NK-92 treated with Interleukin-12 subunit alpha and Interleukin-12 subunit beta, amount 100 ng/mL, for 24 hours (cell line): ENCODE results near the gene B4GALT4.

Experiments used
- DNase-seq: peaks from one replicate; lab custom pipeline; 2025; lab: John Stamatoyannopoulos, UW

The B4GALT4 gene

GRCh38 chr3:119237299-119237698 is 3.4 kb downstream of the B4GALT4 start:
- DNase-seq, result no peak

- no peak for DNase-seq
These were observed 3.9 kb downstream of the B4GALT4 start for GRCh38 chr3:119236756-119237155.

GRCh38 chr3:119235151-119235550 is 5.5 kb downstream of the B4GALT4 start:
- DNase-seq, result no peak

GRCh38 chr3:119234610-119235009 is 6.1 kb downstream of the B4GALT4 start:
- no peak for DNase-seq

DNA sequence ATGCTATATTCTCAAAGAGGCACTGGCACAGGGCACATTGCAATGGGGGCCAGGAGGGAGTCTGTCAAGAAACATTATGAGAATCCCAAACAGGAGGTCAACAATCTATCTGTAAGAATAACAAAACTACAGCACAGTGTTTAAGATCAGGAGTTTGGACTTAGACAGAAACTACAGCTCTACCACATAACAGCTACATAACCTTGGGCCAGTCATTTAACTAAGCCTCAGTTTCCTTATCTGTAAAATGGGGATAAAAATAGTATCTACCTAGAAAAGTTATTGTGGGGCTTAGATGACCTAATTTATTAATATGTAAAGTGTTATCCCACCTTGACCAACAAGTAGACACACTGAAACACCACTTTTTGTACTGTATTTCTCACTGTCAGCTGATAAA is 9.9 kb downstream of the B4GALT4 start:
- no peak for DNase-seq

- no peak for DNase-seq
These were observed 10.6 kb downstream of the B4GALT4 start for GRCh38 chr3:119230071-119230470.

DNA sequence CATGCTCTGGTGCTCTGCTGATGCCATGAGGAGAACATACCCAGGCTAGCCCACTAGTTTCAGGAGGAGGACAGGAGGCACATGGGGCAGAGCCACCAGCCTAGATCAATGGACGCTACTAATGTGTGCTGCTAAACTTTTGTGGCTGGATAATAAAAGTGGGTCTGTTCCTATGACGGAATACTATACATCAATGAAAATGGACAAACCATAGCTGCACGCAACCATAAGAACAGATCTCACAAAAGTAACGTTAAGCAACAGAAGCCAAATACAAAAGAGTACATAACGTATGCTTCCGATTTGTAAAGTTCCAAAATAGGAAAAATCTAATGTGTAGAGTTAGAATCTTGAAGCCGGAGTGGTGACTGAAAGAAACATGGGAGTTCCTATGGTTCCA is 11.5 kb downstream of the B4GALT4 start:
- no peak for DNase-seq

- DNase-seq, result no peak
These were observed 12.1 kb downstream of the B4GALT4 start for GRCh38 chr3:119228373-119229145.

DNA sequence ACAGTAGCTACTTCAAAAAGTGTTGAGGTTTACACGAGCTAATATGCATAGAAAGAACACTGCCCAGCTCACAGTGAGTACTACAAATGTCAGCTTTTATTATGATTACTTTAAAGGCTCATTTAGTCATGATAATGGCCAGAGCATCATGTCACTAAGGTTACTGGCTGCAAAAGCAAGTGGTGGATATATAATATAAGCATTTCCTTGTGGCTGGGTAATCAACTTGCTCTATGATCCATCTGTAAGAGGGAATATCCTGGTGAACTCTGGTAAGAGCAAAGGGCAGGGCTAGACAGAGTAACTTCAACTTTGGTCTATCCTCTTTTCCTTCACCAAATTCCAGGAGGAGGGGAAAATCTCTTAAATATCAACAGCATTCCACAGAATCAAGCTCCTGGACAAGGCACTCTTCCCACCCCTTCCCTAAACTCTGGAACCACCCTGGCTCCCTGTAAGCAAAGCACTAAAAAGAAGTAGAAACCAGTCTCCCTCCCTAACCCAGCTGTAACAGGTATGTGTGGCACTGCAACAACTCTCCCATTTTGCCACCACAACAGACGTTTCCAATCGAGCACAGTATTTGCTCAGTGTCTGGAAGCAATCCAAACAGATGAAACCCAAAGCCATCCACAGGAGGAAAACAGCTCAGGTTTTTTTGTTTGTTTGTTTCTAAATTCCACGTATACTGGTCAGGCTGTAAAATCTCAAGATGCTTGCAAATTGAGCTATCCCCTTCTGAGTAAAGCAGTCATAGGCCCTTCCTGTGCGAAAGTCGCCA is 13.4 kb downstream of the B4GALT4 start:
- no peak for DNase-seq

- no peak for DNase-seq
These were observed 15.6 kb downstream of the B4GALT4 start for GRCh38 chr3:119225121-119225520.

- DNase-seq, result no peak
These were observed 17.2 kb downstream of the B4GALT4 start for GRCh38 chr3:119223511-119223910.

GRCh38 chr3:119222391-119222790 is 18.3 kb downstream of the B4GALT4 start:
- DNase-seq, result no peak

- DNase-seq, result no peak
These were observed 18.8 kb downstream of the B4GALT4 start for GRCh38 chr3:119221779-119222320.

DNA sequence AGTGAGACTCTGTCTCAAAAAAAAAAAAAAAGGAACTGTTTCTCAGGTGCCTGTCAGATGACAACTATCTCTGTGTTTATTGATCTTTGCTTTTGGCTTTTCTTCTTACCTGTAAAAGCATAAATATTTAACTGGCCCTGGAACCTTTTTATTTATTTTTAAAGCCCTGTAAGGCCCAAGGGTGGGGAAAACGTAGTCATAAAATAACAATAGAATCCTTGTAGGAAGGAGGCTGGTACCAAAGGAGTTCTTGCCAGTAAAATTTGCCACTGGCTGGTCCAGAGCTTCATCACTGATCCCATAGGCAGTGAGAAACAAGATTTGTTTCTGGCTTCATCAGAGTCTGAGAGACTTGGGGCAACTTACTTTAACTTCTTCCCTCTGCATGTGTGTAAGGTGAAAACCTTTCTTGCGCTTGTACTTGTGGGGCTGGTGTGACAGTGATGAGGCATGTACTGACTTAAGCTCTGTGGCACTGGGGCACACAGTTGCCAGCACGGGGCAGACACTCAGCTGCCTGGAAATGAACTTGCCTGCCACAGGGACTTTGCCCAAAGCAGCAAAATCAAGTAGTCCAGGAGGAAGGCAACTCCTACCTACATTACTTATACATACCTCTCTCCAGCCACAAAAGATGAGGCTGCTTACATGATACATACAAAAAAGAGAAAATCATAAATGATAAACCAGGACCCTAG is 19.6 kb downstream of the B4GALT4 start:
- DNase-seq, result no peak

DNA sequence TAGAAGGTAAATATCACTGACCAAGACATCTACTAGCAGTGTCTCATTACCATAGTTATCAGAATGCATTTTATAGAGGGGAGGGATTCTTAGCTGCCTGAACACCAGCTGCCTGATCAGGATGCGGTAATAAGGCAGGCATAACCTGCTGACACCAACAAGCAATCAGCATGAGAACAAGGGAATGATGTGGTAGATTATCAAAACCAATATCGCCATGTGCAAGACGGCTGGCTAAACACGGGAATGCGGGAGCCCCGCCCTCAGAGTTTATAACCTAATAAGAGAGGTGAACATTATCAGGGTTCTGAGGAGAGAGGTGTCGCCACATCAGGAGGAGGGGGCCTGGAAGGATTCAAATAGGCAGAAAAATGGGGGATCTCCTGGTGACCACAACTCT is 20.5 kb downstream of the B4GALT4 start:
- DNase-seq, result no peak

- DNase-seq, result no peak
These were observed 21.6 kb downstream of the B4GALT4 start for GRCh38 chr3:119219069-119219468.

DNA sequence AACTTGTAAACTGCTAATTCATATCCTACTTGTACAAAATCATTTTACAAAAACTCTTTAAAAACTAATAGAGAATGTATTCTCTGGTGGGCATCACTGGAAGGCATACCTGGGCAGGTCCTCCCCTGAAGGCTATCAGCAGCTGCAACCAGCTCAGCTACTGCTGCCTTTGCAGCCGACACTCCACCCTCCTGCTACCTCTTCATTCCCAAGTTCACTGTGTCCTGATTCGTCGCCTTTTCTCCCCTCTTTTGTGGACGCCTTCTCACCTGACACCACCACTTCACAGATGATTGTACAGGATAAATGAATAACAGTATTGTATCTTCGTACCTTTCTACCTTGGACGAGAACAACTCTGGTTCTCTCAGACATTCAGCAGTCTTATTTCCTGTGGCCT is 28.9 kb downstream of the B4GALT4 start:
- DNase-seq, result no peak

GRCh38 chr3:119211193-119211592 is 29.5 kb downstream of the B4GALT4 start:
- DNase-seq, result no peak

- DNase-seq, result no peak
These were observed 33.2 kb downstream of the B4GALT4 start for GRCh38 chr3:119207512-119207875.

DNA sequence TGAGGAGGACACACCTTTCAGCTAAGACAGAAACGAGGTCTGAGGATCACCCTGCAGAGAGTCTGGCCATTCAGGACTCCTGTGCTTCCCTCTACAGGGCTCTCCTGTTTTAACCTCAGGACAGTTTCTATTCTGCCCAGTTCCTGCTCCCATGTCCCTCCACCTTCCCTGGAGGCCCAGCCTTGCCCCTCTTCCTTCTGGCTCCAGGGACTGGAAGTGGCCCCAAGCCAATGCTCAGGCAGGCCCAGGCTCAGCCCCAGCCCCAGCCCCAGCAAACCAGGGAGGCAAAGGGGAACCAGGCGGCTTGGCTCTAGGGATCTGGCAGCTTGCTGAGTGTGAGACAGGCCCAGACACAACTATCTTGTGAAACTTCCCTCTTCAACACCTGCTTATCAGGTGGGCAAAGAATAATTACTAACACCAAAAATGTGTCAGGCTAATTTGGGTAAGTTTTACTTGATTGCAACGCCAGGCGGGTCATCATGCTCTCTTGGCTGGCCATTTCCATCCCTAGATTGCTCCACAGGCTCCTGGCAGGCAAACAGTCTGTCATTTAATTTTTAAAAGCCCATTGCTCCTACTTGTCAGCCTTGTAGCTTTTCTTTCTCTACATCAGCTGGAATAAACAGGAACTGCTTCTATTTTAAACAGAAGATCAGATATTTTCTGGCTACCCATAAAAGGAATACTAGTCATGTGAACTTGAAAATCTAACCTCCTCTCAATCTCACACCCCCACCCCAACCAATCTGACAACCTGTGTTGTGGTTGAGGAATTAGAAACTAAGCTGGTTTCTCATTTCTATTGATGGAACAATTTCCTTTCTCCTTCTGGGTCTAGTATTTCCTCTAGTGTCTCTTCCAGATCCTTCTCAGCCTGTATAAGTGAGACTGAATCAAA is 33.8 kb downstream of the B4GALT4 start:
- DNase-seq, result no peak

GRCh38 chr3:119205685-119206084 is 35.0 kb downstream of the B4GALT4 start:
- DNase-seq, result no peak

GRCh38 chr3:119205209-119205608 is 35.5 kb downstream of the B4GALT4 start:
- no peak for DNase-seq
